Measurements from ENCODE around the gene TTBK2.

TTBK2 gene

GRCh38 chr15:42786978-42787377, 133.6 kb downstream of the TTBK2 start:
- Histone ChIP-seq H3K4me3 (ENCODE audit: low read depth, low read length) (no peak overlapping the region), H3K9me3 (ENCODE audit: control insufficient read depth, insufficient read depth, low read depth, low read length) (no peaks in the 10 kb centered on the region), H3K4me1 (ENCODE audit: control insufficient read depth, insufficient read depth, low read length) (no peaks in the 10 kb centered on the region), H3K36me3 (ENCODE audit: control insufficient read depth in 2 of 2, insufficient read depth in 1 of 2, low read length in 2 of 2) (peaks cover 0 to 8% of the 10 kb centered on the region in 2 experiments; a peak in 1 of 3 replicates), H3K27ac (ENCODE audit: extremely low read depth, low read depth, low read length) (no peak overlapping the region)
- TF ChIP-seq ZNF37A (tag by site-specific recombination; IDR thresholded peaks at IDR 0.05) (no peak), ZNF157 (tag by site-specific recombination; IDR thresholded peaks at IDR 0.05) (no peak), ZNF280C (tag by site-specific recombination; IDR thresholded peaks at IDR 0.05) (no peak), ZNF654 (tag by site-specific recombination; IDR thresholded peaks at IDR 0.05; ENCODE audit: low read depth) (no peak), GLIS1 (tag by site-specific recombination; IDR thresholded peaks at IDR 0.05) (no peak), ZNF610 (tag by site-specific recombination; IDR thresholded peaks at IDR 0.05; ENCODE audit: borderline replicate concordance) (no peak), ZFP69B (tag by site-specific recombination; IDR thresholded peaks at IDR 0.05) (no peak), MEIS1 (CRISPR knock-in tag; IDR thresholded peaks at IDR 0.05; ENCODE audit: borderline replicate concordance) (no peak), ZNF768 (tag by site-specific recombination; IDR thresholded peaks at IDR 0.05) (no peak), ZBTB48 (tag by site-specific recombination; IDR thresholded peaks at IDR 0.05) (no peak), OSR2 (tag by site-specific recombination; IDR thresholded peaks at IDR 0.05) (no peak), ZNF114 (tag by site-specific recombination; IDR thresholded peaks at IDR 0.05) (no peak)
- TF ChIP-seq, protein P1, sequence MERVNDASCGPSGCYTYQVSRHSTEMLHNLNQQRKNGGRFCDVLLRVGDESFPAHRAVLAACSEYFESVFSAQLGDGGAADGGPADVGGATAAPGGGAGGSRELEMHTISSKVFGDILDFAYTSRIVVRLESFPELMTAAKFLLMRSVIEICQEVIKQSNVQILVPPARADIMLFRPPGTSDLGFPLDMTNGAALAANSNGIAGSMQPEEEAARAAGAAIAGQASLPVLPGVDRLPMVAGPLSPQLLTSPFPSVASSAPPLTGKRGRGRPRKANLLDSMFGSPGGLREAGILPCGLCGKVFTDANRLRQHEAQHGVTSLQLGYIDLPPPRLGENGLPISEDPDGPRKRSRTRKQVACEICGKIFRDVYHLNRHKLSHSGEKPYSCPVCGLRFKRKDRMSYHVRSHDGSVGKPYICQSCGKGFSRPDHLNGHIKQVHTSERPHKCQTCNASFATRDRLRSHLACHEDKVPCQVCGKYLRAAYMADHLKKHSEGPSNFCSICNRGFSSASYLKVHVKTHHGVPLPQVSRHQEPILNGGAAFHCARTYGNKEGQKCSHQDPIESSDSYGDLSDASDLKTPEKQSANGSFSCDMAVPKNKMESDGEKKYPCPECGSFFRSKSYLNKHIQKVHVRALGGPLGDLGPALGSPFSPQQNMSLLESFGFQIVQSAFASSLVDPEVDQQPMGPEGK (tag by site-specific recombination; IDR thresholded peaks at IDR 0.05): no peak
- TF ChIP-seq, protein P2, sequence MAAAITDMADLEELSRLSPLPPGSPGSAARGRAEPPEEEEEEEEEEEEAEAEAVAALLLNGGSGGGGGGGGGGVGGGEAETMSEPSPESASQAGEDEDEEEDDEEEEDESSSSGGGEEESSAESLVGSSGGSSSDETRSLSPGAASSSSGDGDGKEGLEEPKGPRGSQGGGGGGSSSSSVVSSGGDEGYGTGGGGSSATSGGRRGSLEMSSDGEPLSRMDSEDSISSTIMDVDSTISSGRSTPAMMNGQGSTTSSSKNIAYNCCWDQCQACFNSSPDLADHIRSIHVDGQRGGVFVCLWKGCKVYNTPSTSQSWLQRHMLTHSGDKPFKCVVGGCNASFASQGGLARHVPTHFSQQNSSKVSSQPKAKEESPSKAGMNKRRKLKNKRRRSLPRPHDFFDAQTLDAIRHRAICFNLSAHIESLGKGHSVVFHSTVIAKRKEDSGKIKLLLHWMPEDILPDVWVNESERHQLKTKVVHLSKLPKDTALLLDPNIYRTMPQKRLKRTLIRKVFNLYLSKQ (tag by site-specific recombination; IDR thresholded peaks at IDR 0.05; ENCODE audit: borderline replicate concordance): no peak
- ChIA-PET POLR2A (no interaction called here), CTCF (no interaction called here)

- no peaks in the 10 kb centered on the region for H3K4me1 ChIP-seq (ENCODE audit: control insufficient read depth, insufficient read depth, low read length)
- POLR2A ChIA-PET: no interaction called here
- CTCF ChIA-PET: no interaction called here
- TF ChIP-seq BCL6B (tag by site-specific recombination; IDR thresholded peaks at IDR 0.05) (no peak), ZNF555 (tag by site-specific recombination; conservative IDR thresholded peaks at IDR 0.05) (no peak), ZFP69B (tag by site-specific recombination; IDR thresholded peaks at IDR 0.05) (no peak), ZNF175 (tag by site-specific recombination; IDR thresholded peaks at IDR 0.05) (no peak), ZNF302 (tag by site-specific recombination; IDR thresholded peaks at IDR 0.05; ENCODE audit: low read depth) (no peak), ZNF37A (tag by site-specific recombination; IDR thresholded peaks at IDR 0.05) (no peak), KLF10 (tag by site-specific recombination; IDR thresholded peaks at IDR 0.05) (no peak), ZNF585B (tag by site-specific recombination; IDR thresholded peaks at IDR 0.05) (no peak), ZNF621 (tag by site-specific recombination; IDR thresholded peaks at IDR 0.05) (no peak)
- TF ChIP-seq, protein P3, sequence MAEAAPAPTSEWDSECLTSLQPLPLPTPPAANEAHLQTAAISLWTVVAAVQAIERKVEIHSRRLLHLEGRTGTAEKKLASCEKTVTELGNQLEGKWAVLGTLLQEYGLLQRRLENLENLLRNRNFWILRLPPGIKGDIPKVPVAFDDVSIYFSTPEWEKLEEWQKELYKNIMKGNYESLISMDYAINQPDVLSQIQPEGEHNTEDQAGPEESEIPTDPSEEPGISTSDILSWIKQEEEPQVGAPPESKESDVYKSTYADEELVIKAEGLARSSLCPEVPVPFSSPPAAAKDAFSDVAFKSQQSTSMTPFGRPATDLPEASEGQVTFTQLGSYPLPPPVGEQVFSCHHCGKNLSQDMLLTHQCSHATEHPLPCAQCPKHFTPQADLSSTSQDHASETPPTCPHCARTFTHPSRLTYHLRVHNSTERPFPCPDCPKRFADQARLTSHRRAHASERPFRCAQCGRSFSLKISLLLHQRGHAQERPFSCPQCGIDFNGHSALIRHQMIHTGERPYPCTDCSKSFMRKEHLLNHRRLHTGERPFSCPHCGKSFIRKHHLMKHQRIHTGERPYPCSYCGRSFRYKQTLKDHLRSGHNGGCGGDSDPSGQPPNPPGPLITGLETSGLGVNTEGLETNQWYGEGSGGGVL (tag by site-specific recombination; IDR thresholded peaks at IDR 0.05): no peak
- TF ChIP-seq, protein P4, sequence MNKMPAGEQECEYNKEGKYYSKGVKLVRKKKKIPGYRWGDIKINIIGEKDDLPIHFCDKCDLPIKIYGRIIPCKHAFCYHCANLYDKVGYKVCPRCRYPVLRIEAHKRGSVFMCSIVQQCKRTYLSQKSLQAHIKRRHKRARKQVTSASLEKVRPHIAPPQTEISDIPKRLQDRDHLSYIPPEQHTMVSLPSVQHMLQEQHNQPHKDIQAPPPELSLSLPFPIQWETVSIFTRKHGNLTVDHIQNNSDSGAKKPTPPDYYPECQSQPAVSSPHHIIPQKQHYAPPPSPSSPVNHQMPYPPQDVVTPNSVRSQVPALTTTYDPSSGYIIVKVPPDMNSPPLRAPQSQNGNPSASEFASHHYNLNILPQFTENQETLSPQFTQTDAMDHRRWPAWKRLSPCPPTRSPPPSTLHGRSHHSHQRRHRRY (tag by site-specific recombination; IDR thresholded peaks at IDR 0.05): no peak
- TF ChIP-seq, protein P5, sequence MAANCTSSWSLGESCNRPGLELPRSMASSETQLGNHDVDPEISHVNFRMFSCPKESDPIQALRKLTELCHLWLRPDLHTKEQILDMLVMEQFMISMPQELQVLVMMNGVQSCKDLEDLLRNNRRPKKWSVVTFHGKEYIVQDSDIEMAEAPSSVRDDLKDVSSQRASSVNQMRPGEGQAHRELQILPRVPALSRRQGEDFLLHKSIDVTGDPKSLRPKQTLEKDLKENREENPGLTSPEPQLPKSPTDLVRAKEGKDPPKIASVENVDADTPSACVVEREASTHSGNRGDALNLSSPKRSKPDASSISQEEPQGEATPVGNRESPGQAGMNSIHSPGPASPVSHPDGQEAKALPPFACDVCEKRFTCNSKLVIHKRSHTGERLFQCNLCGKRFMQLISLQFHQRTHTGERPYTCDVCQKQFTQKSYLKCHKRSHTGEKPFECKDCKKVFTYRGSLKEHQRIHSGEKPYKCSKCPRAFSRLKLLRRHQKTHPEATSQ (tag by site-specific recombination; IDR thresholded peaks at IDR 0.05): no peak
Measured at GRCh38 chr15:42785569-42785968, 135.0 kb downstream of the TTBK2 start.

More at GRCh38 chr15:42785569-42785968, 135.0 kb downstream of the TTBK2 start:
- peaks cover 0 to 8% of the 10 kb centered on the region in 2 experiments; a peak in 1 of 3 replicates for H3K36me3 ChIP-seq (ENCODE audit: control insufficient read depth in 2 of 2, insufficient read depth in 1 of 2, low read length in 2 of 2)
- no peak overlapping the region for H3K4me3 ChIP-seq (ENCODE audit: low read depth, low read length)
- H3K9me3 ChIP-seq (ENCODE audit: control insufficient read depth, insufficient read depth, low read depth, low read length): no peaks in the 10 kb centered on the region
- no peak overlapping the region for H3K27ac ChIP-seq (ENCODE audit: extremely low read depth, low read depth, low read length)

All from HEK293 (cell line).